ENCODE measurements around the gene MCTS1.

GRCh38 chrX:120556251-120556650 is 47.6 kb upstream of the MCTS1 start:
- TF ChIP-seq MAX (IDR thresholded peaks at IDR 0.05) (no peak), TEAD4 (IDR thresholded peaks at IDR 0.05) (no peak), REST (IDR thresholded peaks at IDR 0.05; ENCODE audit: low read depth) (no peak), EP300 (IDR thresholded peaks at IDR 0.05; ENCODE audit: borderline replicate concordance) (no peak), RAD21 (IDR thresholded peaks at IDR 0.05; ENCODE audit: low read depth) (no peak), YY1 (IDR thresholded peaks at IDR 0.05; ENCODE audit: low read depth) (no peak), EGR1 (IDR thresholded peaks at IDR 0.05) (no peak), TAF1 (IDR thresholded peaks at IDR 0.05; ENCODE audit: low read depth) (no peak)

All from Ishikawa (cell line).